ENCODE measurements around the gene NXPH4.

Gene NXPH4

DNA sequence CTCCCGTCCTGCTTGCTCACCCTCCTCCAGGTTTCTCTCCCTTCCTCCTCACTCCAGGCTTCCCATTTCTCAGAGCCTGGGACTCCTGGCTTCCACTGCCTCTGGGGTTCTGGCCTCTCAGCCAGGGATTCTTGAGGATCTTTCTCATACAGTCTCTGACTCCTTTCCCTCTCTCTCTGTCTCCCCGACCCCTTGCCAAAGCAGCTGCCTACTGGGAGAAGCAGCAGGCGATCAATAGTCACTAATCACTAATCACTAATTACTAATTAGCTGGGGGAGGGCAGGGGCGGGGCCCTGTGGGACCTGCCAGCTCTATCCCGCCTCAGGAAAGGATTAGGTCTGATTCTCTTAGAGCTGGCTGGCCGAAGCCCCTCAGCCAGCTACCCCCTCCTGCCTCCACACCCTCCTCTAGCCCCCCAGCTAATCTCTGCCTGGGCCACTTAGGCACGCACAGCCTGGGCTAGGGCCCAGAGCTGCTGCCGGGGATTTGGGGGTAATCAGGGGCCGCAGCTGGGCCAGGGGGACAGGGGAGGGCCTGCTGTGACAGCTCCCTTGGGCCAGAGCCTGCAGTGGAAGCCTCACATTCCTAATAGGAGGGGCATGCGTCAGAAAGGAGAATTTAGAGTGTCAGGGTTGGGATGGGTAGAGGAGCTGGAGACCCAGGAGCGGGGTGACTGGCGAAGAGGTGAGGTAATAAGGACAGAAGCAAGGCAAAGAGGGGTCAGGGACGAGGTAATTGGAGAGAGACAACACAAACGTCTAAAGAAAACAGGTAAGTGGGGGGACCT is 2.8 kb downstream of the NXPH4 start:
- DNase-seq (ENCODE audit: low spot score), result no peak

GRCh38 chr12:57219993-57220754 is 3.6 kb downstream of the NXPH4 start:
- no peak for DNase-seq (ENCODE audit: low spot score)

DNA sequence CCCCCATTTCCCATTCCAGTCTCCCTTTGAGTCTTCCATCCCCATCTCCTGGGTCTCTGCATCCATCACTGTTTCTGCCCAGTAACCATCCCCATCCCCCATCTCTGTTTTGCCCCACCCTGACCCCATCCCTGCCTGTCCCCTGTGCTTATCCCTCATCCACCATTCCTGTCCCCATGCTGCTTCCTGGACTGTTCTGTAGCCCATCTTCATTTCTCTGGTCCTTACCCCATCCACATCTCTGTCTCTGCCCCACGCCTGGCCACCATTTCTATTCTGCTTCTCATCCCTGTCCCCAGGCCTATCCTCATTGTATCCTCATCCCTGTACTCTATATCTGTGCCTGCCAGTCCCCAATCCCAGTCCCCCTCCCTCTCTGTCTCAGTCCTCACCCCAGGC is 4.2 kb downstream of the NXPH4 start:
- no peak for DNase-seq (ENCODE audit: low spot score)

GRCh38 chr12:57221169-57221917 is 4.7 kb downstream of the NXPH4 start:
- DNase-seq (ENCODE audit: low spot score), result no peak

DNA sequence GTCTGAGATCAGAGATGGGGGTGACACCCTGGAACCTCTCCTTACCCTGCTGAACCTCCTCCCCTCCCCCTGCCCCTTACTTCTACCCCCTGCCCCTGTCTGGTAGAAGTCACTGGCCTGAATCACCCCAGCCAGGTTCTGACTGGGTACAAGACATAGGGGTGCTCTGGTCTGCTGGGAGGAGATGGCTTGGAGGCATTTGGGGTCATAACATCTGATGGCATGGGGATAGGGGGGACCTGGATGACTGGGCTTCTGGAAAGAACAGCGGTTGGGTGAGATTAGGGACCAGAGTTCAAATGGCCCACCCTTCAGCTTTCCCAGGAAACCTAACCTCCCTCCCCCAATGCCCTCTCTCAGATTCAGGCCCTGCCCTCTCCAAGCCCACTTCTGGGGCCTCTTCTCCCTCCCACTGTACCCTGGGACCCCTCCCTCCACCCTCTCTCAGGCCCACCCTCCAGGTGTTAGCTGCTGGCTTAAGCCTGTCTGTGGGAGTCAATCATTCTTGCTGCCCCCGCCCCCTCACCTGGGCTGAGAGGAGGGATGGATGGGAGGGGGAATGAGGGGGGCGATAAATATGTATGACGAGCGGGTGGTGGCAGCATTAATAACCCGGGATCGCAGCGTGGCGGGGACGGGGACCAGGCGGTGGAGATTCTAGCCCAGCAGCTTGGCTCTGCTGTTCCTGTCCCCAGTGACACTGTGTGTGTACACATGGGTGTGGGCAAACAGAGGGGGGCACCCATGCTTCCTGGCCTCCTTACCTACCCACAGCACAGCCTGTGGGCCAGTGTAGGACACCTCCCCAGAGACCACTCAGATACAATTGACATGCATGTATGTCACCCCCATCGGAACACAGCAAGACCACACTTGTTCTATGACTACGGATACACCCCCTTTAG is 5.9 kb downstream of the NXPH4 start:
- no peak for DNase-seq (ENCODE audit: low spot score)

DNA sequence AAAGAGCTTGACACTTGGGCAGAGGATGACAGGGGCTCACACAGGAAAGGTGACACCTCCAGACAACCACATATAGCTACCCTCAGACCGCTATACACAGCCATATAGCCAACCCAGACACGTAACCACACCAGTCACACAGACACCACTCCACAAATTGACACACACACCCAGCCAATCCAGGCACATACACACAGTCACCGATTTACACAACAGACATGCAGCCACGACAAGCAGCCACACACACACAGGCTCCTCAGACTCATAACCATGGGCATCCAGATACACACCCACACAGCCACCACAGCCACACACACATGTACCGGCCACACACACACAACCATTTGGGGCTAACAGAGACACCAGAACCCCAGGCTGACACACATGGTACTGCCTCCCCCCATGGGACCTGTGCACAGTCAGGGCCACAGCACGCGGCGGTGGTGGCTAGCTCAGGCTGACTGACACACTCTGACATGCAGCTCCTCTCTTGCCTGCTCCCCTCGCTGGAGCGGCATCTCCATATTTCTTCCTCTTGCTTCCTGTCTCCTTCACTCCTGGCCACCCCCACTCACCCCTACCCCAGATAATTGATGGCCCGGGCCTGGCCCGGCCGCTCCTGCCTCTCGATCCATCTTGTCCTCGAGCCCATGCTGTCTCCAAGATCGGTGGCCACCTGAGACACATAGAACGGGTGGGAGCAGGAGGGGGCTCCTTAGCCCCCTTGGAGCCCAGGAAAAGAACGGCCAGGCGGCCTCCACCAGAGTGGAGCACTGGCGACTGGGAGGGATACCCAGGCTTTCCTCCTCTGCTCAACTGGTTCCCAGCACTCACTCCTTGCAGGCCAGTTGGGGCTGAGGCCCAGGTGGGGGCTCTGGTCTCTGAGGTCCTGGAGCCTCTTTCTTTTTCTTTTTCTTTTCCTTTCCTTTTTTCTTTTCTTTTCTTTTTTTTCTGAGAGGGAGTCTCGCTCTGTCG is 6.9 kb downstream of the NXPH4 start:
- DNase-seq (ENCODE audit: low spot score), result no peak

DNA sequence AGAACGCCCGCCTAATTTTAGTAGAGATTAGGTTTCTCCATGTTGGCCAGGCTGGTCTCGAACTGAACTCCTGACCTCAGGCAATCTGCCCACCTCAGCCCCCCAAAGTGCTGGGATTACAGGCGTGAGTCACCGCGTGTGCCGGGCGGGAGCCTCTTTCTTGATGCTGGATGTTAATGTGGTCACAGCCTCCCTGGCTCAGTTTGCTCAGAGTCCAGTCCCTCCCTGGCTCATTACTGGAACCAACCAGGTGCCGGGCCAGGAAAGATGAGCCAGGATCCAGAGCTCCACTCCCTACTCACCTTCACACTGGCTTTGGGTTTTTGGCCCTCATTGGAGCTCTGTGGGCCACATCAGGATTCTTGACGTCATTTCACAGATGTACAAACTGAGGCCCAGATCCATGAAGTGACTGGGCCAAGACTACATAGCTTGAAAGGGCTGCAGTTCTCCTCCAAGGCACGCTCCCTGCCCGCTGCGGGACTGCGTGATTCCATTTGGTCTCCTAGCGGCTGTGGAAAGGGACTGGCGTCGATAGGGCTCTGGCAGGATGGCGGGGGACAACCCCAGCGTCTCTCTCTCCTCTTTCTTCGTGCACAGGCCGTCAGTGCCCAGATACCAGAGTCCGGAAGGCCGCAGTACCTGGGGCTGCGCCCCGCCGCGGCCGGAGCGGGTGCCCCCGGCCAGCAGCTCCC is 7.8 kb downstream of the NXPH4 start:
- DNase-seq (ENCODE audit: low spot score), result no peak

- DNase-seq (ENCODE audit: low spot score), result no peak
Observed at GRCh38 chr12:57224973-57225679, 8.5 kb downstream of the NXPH4 start.

DNA sequence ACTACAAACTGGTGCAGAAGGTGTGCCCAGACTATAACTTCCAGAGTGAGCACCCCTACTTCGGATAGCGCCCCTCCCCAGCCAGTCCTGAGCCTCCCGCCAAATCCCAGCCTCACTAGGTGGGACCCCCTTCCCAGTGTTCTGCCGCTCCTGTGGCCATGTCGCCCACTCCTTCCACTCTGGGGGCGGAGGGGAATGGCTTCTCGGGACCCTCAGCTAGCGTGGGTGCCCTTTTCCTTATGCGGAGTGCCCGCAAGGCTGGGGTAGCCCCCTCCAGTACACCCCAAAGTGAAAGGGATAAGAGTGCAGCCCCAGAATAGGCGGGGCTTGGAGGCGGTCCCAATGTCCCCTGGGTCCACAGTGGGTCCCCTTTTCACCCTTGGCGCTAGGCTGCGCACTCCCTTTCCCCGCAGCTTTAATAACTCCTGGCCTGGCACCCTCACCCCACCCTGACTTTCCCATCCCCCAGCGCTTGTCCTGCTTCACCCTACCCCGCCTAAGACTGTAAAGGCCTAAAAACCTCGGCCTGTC is 9.2 kb downstream of the NXPH4 start:
- DNase-seq (ENCODE audit: low spot score), result no peak

GRCh38 chr12:57226588-57227314 is 10.2 kb downstream of the NXPH4 start:
- DNase-seq (ENCODE audit: low spot score), result no peak

DNA sequence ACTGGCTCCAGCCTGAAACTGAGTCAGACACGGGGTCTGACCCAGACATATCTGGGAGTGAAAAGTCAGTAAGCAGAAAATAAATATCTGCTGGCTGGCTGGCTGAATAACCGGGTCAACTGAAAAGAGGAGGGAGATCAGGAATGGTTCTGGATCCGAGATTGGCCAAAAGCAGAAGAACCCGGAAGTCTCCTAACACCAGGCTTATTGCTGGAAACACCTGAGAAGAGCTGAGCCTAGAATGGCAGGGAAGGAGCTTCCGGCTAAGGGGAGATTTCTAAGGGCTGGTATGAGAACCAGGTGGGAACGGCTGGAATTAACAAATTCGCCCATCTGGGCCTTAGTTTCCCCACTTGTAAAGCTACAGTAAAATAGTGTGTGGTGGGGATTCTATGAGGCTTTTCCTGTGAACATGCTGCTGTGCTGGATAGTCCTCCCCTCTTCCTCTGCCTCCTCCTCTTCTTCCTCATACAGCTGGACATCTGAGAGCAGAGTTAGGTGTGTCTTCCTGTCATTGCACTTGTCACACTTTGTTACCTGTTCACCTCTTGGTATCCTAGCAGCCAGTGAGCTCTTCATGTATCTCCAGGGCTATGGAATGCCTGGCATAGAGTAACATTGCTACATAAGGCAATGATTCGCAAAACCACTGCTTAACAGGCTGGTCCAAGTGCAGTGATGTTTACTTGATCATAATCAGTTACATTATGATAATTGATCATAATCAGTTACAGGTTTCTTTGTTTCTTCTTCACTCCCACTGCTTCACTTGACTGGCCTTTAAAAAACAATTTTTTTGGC is 10.9 kb downstream of the NXPH4 start:
- no peak for DNase-seq (ENCODE audit: low spot score)

DNA sequence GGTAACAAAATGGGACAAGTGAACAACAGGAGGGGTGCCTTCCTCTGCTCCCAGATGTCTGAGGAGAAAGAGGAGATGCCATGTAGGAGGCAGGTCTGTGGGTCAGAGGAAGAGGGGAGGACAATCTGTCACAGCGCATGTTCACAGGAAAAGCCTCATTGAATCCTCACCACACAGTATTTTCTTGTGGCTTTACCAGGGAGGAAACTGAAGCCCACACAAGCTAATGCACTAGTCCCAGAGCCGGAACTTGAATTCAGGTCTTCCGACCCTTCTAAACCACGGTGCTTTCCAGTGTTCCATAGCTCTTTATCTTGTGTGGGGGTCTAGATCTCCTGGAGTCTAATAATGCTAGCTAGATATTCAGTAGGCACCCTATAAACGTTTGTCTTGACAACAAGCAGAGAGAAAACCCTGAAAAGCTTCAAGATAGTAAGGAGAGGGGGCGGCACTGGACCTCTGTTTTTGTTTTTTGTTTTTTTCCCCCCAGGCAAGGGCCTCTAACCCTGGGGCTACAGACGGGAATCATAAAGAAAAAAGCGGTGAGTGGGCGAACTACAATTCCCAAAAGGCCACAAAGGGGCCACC is 12.5 kb downstream of the NXPH4 start:
- DNase-seq (ENCODE audit: low spot score), result no peak

DNA sequence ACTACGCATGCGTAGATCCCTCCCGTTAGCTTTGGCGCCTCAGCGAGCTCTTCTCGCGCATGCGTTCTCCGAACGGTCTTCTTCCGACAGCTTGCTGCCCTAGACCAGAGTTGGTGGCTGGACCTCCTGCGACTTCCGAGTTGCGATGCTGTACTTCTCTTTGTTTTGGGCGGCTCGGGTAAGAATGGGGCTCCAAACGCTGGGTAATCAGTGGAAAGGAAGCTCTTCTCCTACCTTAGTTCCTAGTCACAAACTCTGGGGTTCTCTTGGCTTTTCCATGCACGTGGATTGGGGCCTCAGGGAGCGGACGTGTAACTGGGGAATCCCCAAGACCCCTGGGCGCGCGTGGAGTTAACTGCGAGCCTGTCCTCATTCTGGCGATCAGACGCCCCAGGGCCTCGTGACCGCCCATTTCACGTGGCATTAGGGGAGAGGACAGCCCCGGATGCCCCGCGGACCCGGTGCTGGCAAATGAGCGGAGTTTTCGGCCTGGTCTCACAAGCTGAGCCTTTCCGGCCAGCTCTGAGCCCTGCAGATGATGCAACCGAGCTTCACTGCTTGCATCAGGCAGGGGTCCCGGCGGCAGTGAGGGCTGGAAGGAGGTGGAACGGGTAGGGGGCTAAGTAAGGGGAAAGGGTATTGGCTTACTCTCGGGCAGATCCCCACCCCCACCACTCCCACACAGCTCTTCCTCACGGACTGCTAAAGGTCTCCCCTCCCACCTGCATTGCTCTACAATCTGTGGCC is 13.2 kb downstream of the NXPH4 start, which contains the start of gene SHMT2:
SHMT2 (plus strand) TSS at position 78 of the 747 bp plus-strand sequence; CDS start at position 146, 68 bp downstream.
- DNase-seq (ENCODE audit: low spot score), result peak; percentile 100

DNA sequence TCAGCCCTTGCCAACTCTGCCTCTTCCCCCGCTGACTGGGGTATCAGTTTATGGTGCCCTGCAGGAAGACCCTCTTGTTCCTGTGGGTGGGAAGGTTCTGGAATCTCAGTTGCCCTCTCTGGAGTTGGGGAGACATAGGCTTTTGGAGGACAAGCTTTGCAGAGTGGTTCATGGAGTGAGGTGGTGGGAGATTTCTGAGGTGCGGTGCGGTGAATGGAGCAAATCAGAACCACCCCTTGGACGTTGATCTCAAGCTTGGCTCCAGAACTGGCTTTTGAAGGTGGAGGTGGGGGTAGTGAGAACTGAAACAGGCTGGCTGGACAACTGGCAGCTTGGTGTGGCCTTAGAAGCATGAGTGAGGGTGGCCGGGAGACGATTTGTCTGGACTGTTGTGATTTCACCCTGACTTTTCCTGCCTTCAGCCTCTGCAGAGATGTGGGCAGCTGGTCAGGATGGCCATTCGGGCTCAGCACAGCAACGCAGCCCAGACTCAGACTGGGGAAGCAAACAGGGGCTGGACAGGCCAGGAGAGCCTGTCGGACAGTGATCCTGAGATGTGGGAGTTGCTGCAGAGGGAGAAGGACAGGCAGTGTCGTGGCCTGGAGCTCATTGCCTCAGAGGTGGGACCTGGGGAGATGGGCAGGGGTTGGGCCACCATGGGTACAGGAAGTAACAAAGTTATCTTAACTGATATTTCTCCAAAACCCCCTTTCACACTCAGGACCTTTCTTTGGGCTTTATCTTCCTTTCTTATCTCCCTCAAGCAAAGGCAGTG is 14.0 kb downstream of the NXPH4 start:
- no peak for DNase-seq (ENCODE audit: low spot score)

- DNase-seq (ENCODE audit: low spot score), result no peak
Observed at GRCh38 chr12:57231276-57232021, 14.9 kb downstream of the NXPH4 start.
